Gastroesophageal sphincter (tissue), 4 donors: ENCODE results near the gene MAG. TPM values are rescaled to one million over a fixed set of nuclear protein-coding genes. Genes with fewer than 3 reads are reported as not detected.

ENCODE experiments used
- ATAC-seq: fragments of 150-250 bp; one replicate; pipeline ENCODE4 v1.9.1; 2016; ENCODE audit warnings: mild to moderate bottlenecking, moderate library complexity
- H3K27ac ChIP-seq, 4 donors: fragments of 200-600 bp; sonication (generic) in 3 of 4; 1 replicate in 3 of 4; 2 replicates in 1 of 4; pipeline ENCODE4 v1.5.1; 2016 to 2019
- H3K27me3 ChIP-seq: fragments of 200-600 bp; sonication (generic); one replicate; pipeline ENCODE4 v1.5.1; 2019
- H3K36me3 ChIP-seq, 2 donors: fragments of 200-600 bp; sonication (generic); one replicate each; pipeline ENCODE4 v1.5.1; 2019; ENCODE audit warnings: control low read depth in 1 of 2
- H3K4me1 ChIP-seq, 3 donors: fragments of 200-600 bp; sonication (generic); 1 replicate in 2 of 3; 2 replicates in 1 of 3; pipeline ENCODE4 v1.5.1; 2016 to 2019; ENCODE audit warnings: control low read depth in 2 of 3
- H3K4me3 ChIP-seq, 2 donors: fragments of 200-600 bp; sonication (generic); one replicate each; pipeline ENCODE4 v1.5.1; 2019; ENCODE audit warnings: mild to moderate bottlenecking in 1 of 2, moderate library complexity in 1 of 2
- H3K9me3 ChIP-seq, 3 donors: fragments of 200-600 bp; sonication (generic); one replicate each; pipeline ENCODE4 v1.5.1; 2017 to 2019; ENCODE audit warnings: control low read depth in 2 of 3
- EP300 ChIP-seq: sonication (generic); formaldehyde crosslinking; IDR thresholded peaks from one replicate; pipeline ENCODE4 v1.6.1; 2017; ENCODE audit warnings: antibody characterized with exemption, mild to moderate bottlenecking
- POLR2A ChIP-seq, 2 donors: fragments of 450-650 bp; IDR thresholded peaks; one replicate each; pipeline ENCODE4 v1.6.1; 2017; ENCODE audit warnings: antibody characterized with exemption in 2 of 2, mild to moderate bottlenecking in 2 of 2, moderate library complexity in 1 of 2
- POLR2AphosphoS5 ChIP-seq: sonication (generic); formaldehyde crosslinking; IDR thresholded peaks from one replicate; pipeline ENCODE4 v1.6.1; 2017; ENCODE audit warnings: antibody characterized with exemption
- WGBS, 2 donors: methylation state at CpG; one replicate each; pipeline ENCODE4 v1.1.5; 2018; ENCODE audit warnings: low coverage in 1 of 2; 5-methylcytosine and 5-hydroxymethylcytosine counted together
- total RNA-seq, 4 donors: library from RNA; depleted of rRNA; stranded (reverse); fragments of >200 nt; gene quantifications; one replicate each; pipeline ENCODE4 v1.1.0, GENCODE V29; 2016
- TF ChIP-seq, protein P1 (sequence below), 4 experiments: fragments of 200-600 bp in 2 of 4; fragments of 450-650 bp in 2 of 4; sonication (generic) in 1 of 4; IDR thresholded peaks; one replicate each; pipeline ENCODE4 v1.5.1; 2017 to 2019; ENCODE audit warnings: antibody characterized with exemption in 4 of 4, mild to moderate bottlenecking in 2 of 4, moderate library complexity in 2 of 4

Gene MAG
- total RNA-seq, 4 donors from 2014 or later: 0.40 TPM; not detected in 3

GRCh38 chr19:35306473-35307246 lies 14.7 kb downstream of the MAG start:
- H3K9me3 ChIP-seq: no peaks in the 10 kb centered on the region
- H3K27me3 ChIP-seq: peaks cover 59% of the 10 kb centered on the region
- TF ChIP-seq, protein P1, sequence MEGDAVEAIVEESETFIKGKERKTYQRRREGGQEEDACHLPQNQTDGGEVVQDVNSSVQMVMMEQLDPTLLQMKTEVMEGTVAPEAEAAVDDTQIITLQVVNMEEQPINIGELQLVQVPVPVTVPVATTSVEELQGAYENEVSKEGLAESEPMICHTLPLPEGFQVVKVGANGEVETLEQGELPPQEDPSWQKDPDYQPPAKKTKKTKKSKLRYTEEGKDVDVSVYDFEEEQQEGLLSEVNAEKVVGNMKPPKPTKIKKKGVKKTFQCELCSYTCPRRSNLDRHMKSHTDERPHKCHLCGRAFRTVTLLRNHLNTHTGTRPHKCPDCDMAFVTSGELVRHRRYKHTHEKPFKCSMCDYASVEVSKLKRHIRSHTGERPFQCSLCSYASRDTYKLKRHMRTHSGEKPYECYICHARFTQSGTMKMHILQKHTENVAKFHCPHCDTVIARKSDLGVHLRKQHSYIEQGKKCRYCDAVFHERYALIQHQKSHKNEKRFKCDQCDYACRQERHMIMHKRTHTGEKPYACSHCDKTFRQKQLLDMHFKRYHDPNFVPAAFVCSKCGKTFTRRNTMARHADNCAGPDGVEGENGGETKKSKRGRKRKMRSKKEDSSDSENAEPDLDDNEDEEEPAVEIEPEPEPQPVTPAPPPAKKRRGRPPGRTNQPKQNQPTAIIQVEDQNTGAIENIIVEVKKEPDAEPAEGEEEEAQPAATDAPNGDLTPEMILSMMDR (IDR thresholded peaks at IDR 0.05): no peak
- no peak for TF ChIP-seq POLR2A (IDR thresholded peaks at IDR 0.05)
- no peak for TF ChIP-seq EP300
- TF ChIP-seq POLR2AphosphoS5: no peak
- H3K27ac ChIP-seq: no peak overlapping the region
- no peak overlapping the region for H3K4me3 ChIP-seq
- WGBS, 2 donors: 80 to 84% methylated on average over 13 of the region's 20 CpGs
- no peaks in the 10 kb centered on the region for H3K36me3 ChIP-seq
- no peaks in the 10 kb centered on the region for H3K4me1 ChIP-seq
- no peak for ATAC-seq

DNA sequence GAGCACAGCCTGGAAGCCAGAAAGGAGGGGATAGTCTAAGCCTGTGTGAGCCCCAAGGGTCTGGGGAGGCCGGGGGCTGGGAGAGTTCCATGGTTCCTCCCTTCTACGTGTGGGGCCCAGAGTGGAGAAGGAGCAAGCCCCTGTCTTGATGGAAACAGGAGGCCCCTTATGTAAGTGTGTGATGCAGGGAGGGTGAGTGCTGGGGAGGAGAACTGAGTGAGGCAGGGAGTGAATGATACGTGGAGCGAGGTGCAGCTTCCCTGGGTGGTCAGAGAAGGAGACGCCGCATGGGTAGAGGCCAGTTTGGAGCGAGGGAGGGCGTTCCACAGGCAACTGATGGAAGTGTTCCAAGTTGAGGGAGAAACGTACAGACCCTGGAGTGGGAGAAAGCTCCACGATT lies 16.0 kb downstream of the MAG start:
- ATAC-seq: no peak

GRCh38 chr19:35308910-35309309 lies 16.9 kb downstream of the MAG start:
- WGBS, 2 donors: 78 to 89% methylated on average over 7 of the region's 7 CpGs
- ATAC-seq: no peak
- Histone ChIP-seq H3K27ac (no peak overlapping the region), H3K27me3 (peaks cover 58% of the 10 kb centered on the region), H3K4me3 (no peak overlapping the region), H3K4me1 (no peaks in the 10 kb centered on the region), H3K36me3 (no peaks in the 10 kb centered on the region), H3K9me3 (no peaks in the 10 kb centered on the region)
- no peak for TF ChIP-seq POLR2AphosphoS5

More for the DNA sequence above, 16.0 kb downstream of the MAG start:
- Histone ChIP-seq H3K27ac (no peak overlapping the region), H3K9me3 (no peaks in the 10 kb centered on the region), H3K36me3 (no peaks in the 10 kb centered on the region), H3K4me1 (no peaks in the 10 kb centered on the region), H3K4me3 (no peak overlapping the region), H3K27me3 (peaks cover 58% of the 10 kb centered on the region)
- TF ChIP-seq, protein P1 (IDR thresholded peaks at IDR 0.05): no peak
- TF ChIP-seq POLR2A (IDR thresholded peaks at IDR 0.05) (no peak), POLR2AphosphoS5 (no peak), EP300 (no peak)
- 23 to 36% methylated on average over 4 to 10 of the region's 10 CpGs for WGBS, 2 donors

DNA sequence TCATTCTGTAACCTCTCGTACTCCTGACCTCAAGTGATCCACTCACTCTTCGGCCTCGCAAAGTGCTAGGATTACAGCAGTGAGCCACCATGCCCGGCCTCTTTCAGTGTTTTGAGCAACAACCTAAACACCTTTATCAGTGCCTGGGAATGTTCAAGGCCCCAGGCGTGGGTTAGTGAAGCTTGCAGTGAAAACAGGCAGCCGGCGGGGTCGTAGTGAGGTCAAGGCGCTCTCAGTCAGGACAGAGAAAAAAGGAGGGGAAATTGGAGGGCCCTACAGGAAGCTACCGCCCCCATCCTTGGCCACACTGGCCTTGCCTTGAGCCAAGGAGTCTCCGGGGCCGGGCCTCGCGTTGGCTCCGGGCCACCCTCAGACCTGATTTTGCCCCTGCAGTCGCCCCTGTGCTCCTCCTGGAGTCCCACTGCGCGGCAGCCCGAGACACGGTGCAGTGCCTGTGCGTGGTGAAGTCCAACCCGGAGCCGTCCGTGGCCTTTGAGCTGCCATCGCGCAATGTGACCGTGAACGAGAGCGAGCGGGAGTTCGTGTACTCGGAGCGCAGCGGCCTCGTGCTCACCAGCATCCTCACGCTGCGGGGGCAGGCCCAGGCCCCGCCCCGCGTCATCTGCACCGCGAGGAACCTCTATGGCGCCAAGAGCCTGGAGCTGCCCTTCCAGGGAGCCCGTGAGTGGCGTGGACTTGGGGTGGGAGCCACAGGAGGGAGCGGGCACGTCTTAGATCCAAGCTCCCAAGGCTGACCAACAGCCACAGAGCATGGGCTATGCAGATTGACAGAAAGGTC lies 17.7 kb downstream of the MAG start:
- Histone ChIP-seq H3K4me3 (no peak overlapping the region), H3K36me3 (no peaks in the 10 kb centered on the region), H3K27me3 (peaks cover 53% of the 10 kb centered on the region), H3K9me3 (no peaks in the 10 kb centered on the region), H3K4me1 (no peaks in the 10 kb centered on the region), H3K27ac (no peak overlapping the region)
- no peak for TF ChIP-seq POLR2A (IDR thresholded peaks at IDR 0.05)
- no peak for TF ChIP-seq EP300
- TF ChIP-seq, protein P1 (IDR thresholded peaks at IDR 0.05): no peak
- TF ChIP-seq POLR2AphosphoS5: no peak
- 53 to 67% methylated on average over 3 to 10 of the region's 47 CpGs for WGBS, 2 donors
- no peak for ATAC-seq

GRCh38 chr19:35310331-35310730 lies 18.4 kb downstream of the MAG start:
- TF ChIP-seq POLR2A (IDR thresholded peaks at IDR 0.05) (no peak), POLR2AphosphoS5 (no peak), EP300 (no peak)
- TF ChIP-seq, protein P1 (IDR thresholded peaks at IDR 0.05): no peak
- no peaks in the 10 kb centered on the region for H3K9me3 ChIP-seq
- H3K4me3 ChIP-seq: no peak overlapping the region
- no peak for ATAC-seq
- no CpG with 5 or more reads among the region's 12 CpGs for whole genome bisulfite sequencing, 2 donors
- H3K36me3 ChIP-seq: no peaks in the 10 kb centered on the region
- no peaks in the 10 kb centered on the region for H3K4me1 ChIP-seq
- no peak overlapping the region for H3K27ac ChIP-seq
- peaks cover 52% of the 10 kb centered on the region for H3K27me3 ChIP-seq
